CD4-positive, alpha-beta memory T cell (primary cell): ENCODE results near the gene MICAL1. TPM values are rescaled to one million over a fixed set of nuclear protein-coding genes. Genes with fewer than 3 reads are reported as not detected.

Source experiments
- CTCF ChIA-PET: fragments of 350-600 bp; sonication (Branson Sonifier 250); formaldehyde crosslinking; loops from one replicate; lab custom pipeline; 2021; ENCODE audit warnings: inconsistent platforms; ENCODE audit not compliant: partially characterized antibody; lab: Charles Lee
- POLR2A ChIA-PET: fragments of 350-600 bp; sonication (Branson Sonifier 250); formaldehyde crosslinking; loops from one replicate; lab custom pipeline; 2021; ENCODE audit not compliant: partially characterized antibody; lab: Charles Lee
- DNase-seq, 5 donors: peaks; one replicate each; pipeline versions ENCODE4 v3.0.0 to v3.0.0-alpha.2; 2020 to 2022; ENCODE audit warnings: mixed read lengths in 1 of 5
- H3K27ac ChIP-seq: one replicate; pipeline ENCODE4 v1.7.0; 2013; ENCODE audit warnings: low read depth, low read length
- H3K27me3 ChIP-seq: 2 replicates; pipeline ENCODE4 v1.7.0; 2013; ENCODE audit warnings: mild to moderate bottlenecking, low read length, moderate library complexity; ENCODE audit not compliant: insufficient read depth
- H3K36me3 ChIP-seq: 2 replicates; pipeline ENCODE4 v1.7.0; 2013; ENCODE audit warnings: mild to moderate bottlenecking, low read length, moderate library complexity; ENCODE audit not compliant: insufficient read depth
- H3K4me1 ChIP-seq: 2 replicates; pipeline ENCODE4 v1.7.0; 2013; ENCODE audit warnings: mild to moderate bottlenecking, low read length, moderate library complexity; ENCODE audit not compliant: insufficient read depth
- H3K4me3 ChIP-seq, 2 donors: one replicate each; pipeline ENCODE4 v1.7.0; 2013; ENCODE audit warnings: low read length in 2 of 2, mild to moderate bottlenecking in 1 of 2
- H3K9me3 ChIP-seq, 2 donors: one replicate each; pipeline ENCODE4 v1.7.0; 2013; ENCODE audit warnings: low read length in 2 of 2, control low read depth in 1 of 2; ENCODE audit not compliant: control insufficient read depth in 1 of 2
- H3K27ac Mint-ChIP-seq, 7 donors: one replicate each; pipeline ENCODE4 v1.8.0; 2020 to 2021; ENCODE audit warnings: mixed read lengths in 7 of 7, mild to moderate bottlenecking in 6 of 7, inconsistent platforms in 3 of 7, moderate library complexity in 3 of 7
- H3K27me3 Mint-ChIP-seq, 2 donors: one replicate each; pipeline ENCODE4 v1.8.0; 2020 to 2021; ENCODE audit warnings: mixed read lengths in 2 of 2
- H3K36me3 Mint-ChIP-seq, 2 donors: one replicate each; pipeline ENCODE4 v1.8.0; 2020 to 2021; ENCODE audit warnings: mixed read lengths in 2 of 2, inconsistent platforms in 1 of 2, mild to moderate bottlenecking in 1 of 2
- H3K4me1 Mint-ChIP-seq, 4 donors: one replicate each; pipeline ENCODE4 v1.8.0; 2020 to 2021; ENCODE audit warnings: mixed read lengths in 4 of 4, mild to moderate bottlenecking in 1 of 4
- H3K4me3 Mint-ChIP-seq, 8 donors: one replicate each; pipeline ENCODE4 v1.8.0; 2020 to 2021; ENCODE audit warnings: mixed read lengths in 8 of 8, mild to moderate bottlenecking in 7 of 8, moderate library complexity in 6 of 8, inconsistent platforms in 3 of 8
- H3K9me3 Mint-ChIP-seq, 8 donors: one replicate each; pipeline ENCODE4 v1.8.0; 2020 to 2021; ENCODE audit warnings: mixed read lengths in 8 of 8, mild to moderate bottlenecking in 5 of 8, inconsistent platforms in 3 of 8, moderate library complexity in 1 of 8
- intact Hi-C: fragments of 100-400 bp; cut with micrococcal nuclease; formaldehyde crosslinking; loops from one replicate; pipeline ENCODE4 v1.15.1; 2023
- polyA plus RNA-seq, 2 donors: library from polyadenylated mRNA; unstranded; fragments of 300-500 nt; fragmentation: Illumina TruSeq; gene quantifications; one replicate each; pipeline ENCODE4 v1.2.3, GENCODE V29; 2021
- total RNA-seq, 2 experiments: library from RNA; stranded (reverse); gene quantifications; one replicate each; pipeline ENCODE4 v1.2.3, GENCODE V29; 2021

The MICAL1 gene
- total and polyA plus RNA-seq, 4 experiments from 2014 or later, result 9.0 to 79.3 (median 50.0) TPM

- intact Hi-C loops, result no loop called here
- POLR2A ChIA-PET, result interaction anchor here (0.5 to 3.0 kb wide), 11 partner anchors 8 to 548 kb away, joined by 3 to 22 read pairs (median 7); partner anchors contain the start of genes CD164, MICAL1, PPIL6 and SMPD2
Observed at GRCh38 chr6:109491207-109491938, 35.8 kb upstream of the MICAL1 start.

GRCh38 chr6:109490713-109491112, 35.1 kb upstream of the MICAL1 start:
- Histone ChIP-seq H3K27ac (peak overlapping the region; percentile 30), H3K9me3 (no peaks in the 10 kb centered on the region), H3K4me1 (peaks cover 20% of the 10 kb centered on the region), H3K4me3 (no peak overlapping the region), H3K27me3 (no peaks in the 10 kb centered on the region), H3K36me3 (no peaks in the 10 kb centered on the region)
- intact Hi-C loops, result no loop called here
- ChIA-PET CTCF (interaction anchor here (0.9 to 2.0 kb wide), 10 partner anchors 8 to 549 kb away, joined by 3 to 11 read pairs (median 4); partner anchors contain the start of genes MICAL1 and ZBTB24), POLR2A (interaction anchor here (1.2 to 3.0 kb wide), 8 partner anchors 9 to 549 kb away, joined by 4 to 22 read pairs (median 9); partner anchors contain the start of genes CD164, MICAL1, PPIL6 and SMPD2)
- Mint-ChIP-seq H3K4me1 (peaks cover 16 to 22% (median 19%) of the 10 kb centered on the region in 4 donors), H3K36me3 (no peaks in the 10 kb centered on the region), H3K4me3 (peak overlapping the region in 5 of 8 donors; percentile 48 to 76 (median 68)), H3K27ac (peak overlapping the region; percentile 66 to 90 (median 86)), H3K9me3 (peaks cover 0 to 1% (median 0%) of the 10 kb centered on the region in 8 donors), H3K27me3 (no peaks in the 10 kb centered on the region)
- DNase-seq, result no peak

More at GRCh38 chr6:109491207-109491938, 35.8 kb upstream of the MICAL1 start:
- H3K4me1 ChIP-seq, result peaks cover 20% of the 10 kb centered on the region
- H3K36me3 ChIP-seq, result no peaks in the 10 kb centered on the region
- H3K27me3 ChIP-seq, result no peaks in the 10 kb centered on the region
- peak in 4 of 5 donors; percentile 39 to 60 (median 45) for DNase-seq
- Mint-ChIP-seq H3K9me3 (peaks cover 0 to 1% (median 0%) of the 10 kb centered on the region in 8 donors), H3K27me3 (no peaks in the 10 kb centered on the region), H3K4me3 (peak overlapping the region; percentile 22 to 76 (median 58)), H3K36me3 (no peaks in the 10 kb centered on the region), H3K4me1 (peaks cover 17 to 22% (median 20%) of the 10 kb centered on the region in 4 donors), H3K27ac (peak overlapping the region; percentile 66 to 90 (median 86))
- peak overlapping the region; percentile 30 for H3K27ac ChIP-seq
- H3K9me3 ChIP-seq, result no peaks in the 10 kb centered on the region
- peak overlapping the region in 1 of 2 donors; percentile 26 for H3K4me3 ChIP-seq
- CTCF ChIA-PET, result interaction anchor here (0.7 to 2.0 kb wide), 19 partner anchors 9 to 548 kb away, joined by 3 to 11 read pairs (median 4); partner anchors contain the start of genes CD164, MICAL1, SMPD2 and ZBTB24

GRCh38 chr6:109488001-109488400, 32.4 kb upstream of the MICAL1 start:
- Mint-ChIP-seq H3K27ac (peak overlapping the region in 2 of 7 donors; percentile 7 to 26), H3K4me1 (peaks cover 20 to 32% (median 26%) of the 10 kb centered on the region in 4 donors), H3K4me3 (no peak overlapping the region), H3K36me3 (no peaks in the 10 kb centered on the region), H3K27me3 (no peaks in the 10 kb centered on the region), H3K9me3 (peaks cover 0 to 1% (median 0%) of the 10 kb centered on the region in 8 donors)
- intact Hi-C loops, result loop anchor here (10.0 kb wide), 1 partner anchor 483 kb away; no protein-coding TSS in a partner anchor
- Histone ChIP-seq H3K4me1 (peaks cover 25% of the 10 kb centered on the region), H3K9me3 (no peaks in the 10 kb centered on the region), H3K36me3 (no peaks in the 10 kb centered on the region), H3K27ac (no peak overlapping the region), H3K4me3 (no peak overlapping the region), H3K27me3 (no peaks in the 10 kb centered on the region)
- DNase-seq, result no peak
- ChIA-PET CTCF (no interaction called here), POLR2A (interaction anchor here (0.8 kb wide), 1 partner anchor 46 kb away, joined by 3 read pairs; no protein-coding TSS in a partner anchor)

GRCh38 chr6:109486068-109486467, 30.5 kb upstream of the MICAL1 start:
- POLR2A ChIA-PET, result interaction anchor here (9.3 kb wide), 1 partner anchor 29 kb away, joined by 132 read pairs; the partner anchor contains the start of gene MICAL1
- peaks cover 0 to 1% (median 0%) of the 10 kb centered on the region in 8 donors for H3K9me3 Mint-ChIP-seq
- peaks cover 22 to 36% (median 29%) of the 10 kb centered on the region in 4 donors for H3K4me1 Mint-ChIP-seq
- CTCF ChIA-PET, result no interaction called here
- intact Hi-C loops, result loop anchor here (10.0 kb wide), 1 partner anchor 481 kb away; no protein-coding TSS in a partner anchor
- peaks cover 26% of the 10 kb centered on the region for H3K4me1 ChIP-seq
- H3K4me3 ChIP-seq, result no peak overlapping the region
- no peak for DNase-seq
- no peak overlapping the region for H3K27ac ChIP-seq
- peak overlapping the region in 2 of 8 donors; percentile 4 to 6 for H3K4me3 Mint-ChIP-seq
- no peaks in the 10 kb centered on the region for H3K27me3 Mint-ChIP-seq
- H3K36me3 Mint-ChIP-seq, result peaks cover 10 to 14% of the 10 kb centered on the region in 2 donors
- H3K36me3 ChIP-seq, result peaks cover under 1% of the 10 kb centered on the region
- no peaks in the 10 kb centered on the region for H3K27me3 ChIP-seq
- H3K9me3 ChIP-seq, result no peaks in the 10 kb centered on the region
- peak overlapping the region in 5 of 7 donors; percentile 44 to 89 (median 64) for H3K27ac Mint-ChIP-seq

GRCh38 chr6:109485266-109485935, 29.8 kb upstream of the MICAL1 start:
- POLR2A ChIA-PET, result interaction anchor here (0.6 to 9.3 kb wide), 3 partner anchors 29 to 1318 kb away, joined by 3 to 132 read pairs (median 3); partner anchors contain the start of gene MICAL1
- peaks cover 0 to 1% (median 0%) of the 10 kb centered on the region in 8 donors for H3K9me3 Mint-ChIP-seq
- CTCF ChIA-PET, result no interaction called here

GRCh38 chr6:109484122-109484521, 28.6 kb upstream of the MICAL1 start:
- no peaks in the 10 kb centered on the region for H3K27me3 Mint-ChIP-seq
- peaks cover 36% of the 10 kb centered on the region for H3K4me1 ChIP-seq
- H3K27me3 ChIP-seq, result no peaks in the 10 kb centered on the region
- intact Hi-C loops, result loop anchor here (5.0 to 10.0 kb wide), 3 partner anchors 33 to 1527 kb away; partner anchors contain the start of gene SEC63
- H3K27ac ChIP-seq, result peak overlapping the region; percentile 69
- no peak for DNase-seq
- CTCF ChIA-PET, result interaction anchor here (0.9 to 2.9 kb wide), 2 partner anchors 27 to 43 kb away, joined by 3 to 15 read pairs; partner anchors contain the start of genes PPIL6 and SMPD2
- peaks cover 0 to 1% (median 0%) of the 10 kb centered on the region in 8 donors for H3K9me3 Mint-ChIP-seq
- no peaks in the 10 kb centered on the region for H3K9me3 ChIP-seq
- peak overlapping the region; percentile 79 to 92 (median 84) for H3K4me3 Mint-ChIP-seq
- peaks cover 5% of the 10 kb centered on the region for H3K36me3 ChIP-seq
- H3K27ac Mint-ChIP-seq, result peak overlapping the region; percentile 84 to 97 (median 95)
- POLR2A ChIA-PET, result interaction anchor here (1.6 to 9.3 kb wide), 4 partner anchors 27 to 207 kb away, joined by 7 to 132 read pairs (median 77); partner anchors contain the start of genes AK9, CD164, FIG4 and MICAL1
- H3K36me3 Mint-ChIP-seq, result peaks cover 21 to 27% of the 10 kb centered on the region in 2 donors
- H3K4me1 Mint-ChIP-seq, result peaks cover 31 to 44% (median 37%) of the 10 kb centered on the region in 4 donors
- no peak overlapping the region for H3K4me3 ChIP-seq

More at GRCh38 chr6:109485266-109485935, 29.8 kb upstream of the MICAL1 start:
- no peak for DNase-seq
- Histone ChIP-seq H3K27me3 (no peaks in the 10 kb centered on the region), H3K4me3 (no peak overlapping the region), H3K36me3 (peaks cover 5% of the 10 kb centered on the region), H3K27ac (no peak overlapping the region), H3K9me3 (no peaks in the 10 kb centered on the region), H3K4me1 (peaks cover 26% of the 10 kb centered on the region)
- peaks cover 16 to 20% of the 10 kb centered on the region in 2 donors for H3K36me3 Mint-ChIP-seq
- no peaks in the 10 kb centered on the region for H3K27me3 Mint-ChIP-seq
- peaks cover 23 to 36% (median 29%) of the 10 kb centered on the region in 4 donors for H3K4me1 Mint-ChIP-seq
- peak overlapping the region in 5 of 7 donors; percentile 48 to 97 (median 81) for H3K27ac Mint-ChIP-seq
- H3K4me3 Mint-ChIP-seq, result peak overlapping the region in 1 of 8 donors; percentile 6
- intact Hi-C loops, result loop anchor here (10.0 kb wide), 1 partner anchor 481 kb away; no protein-coding TSS in a partner anchor
